Stimulated activated CD8-positive, alpha-beta memory T cell treated with anti-CD3 and anti-CD28 coated beads, Interleukin-4, amount 100 ng/mL, for 4 hours (primary cell): ENCODE results near the gene TXNIP.

ENCODE experiments used
- DNase-seq, 2 donors: peaks; one replicate each; pipeline ENCODE4 v3.0.0-alpha.2; 2020; ENCODE audit warnings: low read depth in 2 of 2, low spot score in 1 of 2

The TXNIP gene

DNA sequence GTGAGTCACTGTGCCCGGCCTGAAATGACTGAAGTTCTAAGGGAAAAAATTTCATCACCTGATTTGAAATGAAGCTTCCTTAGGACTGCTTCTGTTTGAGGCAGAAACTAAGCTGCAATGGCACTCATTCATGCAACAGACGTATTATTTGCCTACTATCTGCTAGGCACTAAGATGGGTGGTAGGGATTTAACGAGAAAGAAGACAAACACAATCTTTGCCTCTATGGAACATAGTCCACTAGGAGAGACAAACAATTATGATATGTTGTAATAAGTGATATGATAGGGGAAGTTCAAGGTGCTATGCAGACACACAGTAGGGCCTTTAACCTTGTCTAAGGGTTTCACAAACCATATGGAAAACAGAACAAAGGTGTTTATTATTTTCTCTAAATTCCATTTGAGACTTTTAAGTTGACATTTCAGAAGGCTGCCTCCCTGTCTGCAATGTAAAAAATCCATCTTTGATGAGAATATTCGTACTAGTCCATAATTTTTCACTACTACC is 49.8 kb downstream of the TXNIP start:
- DNase-seq: no peak

DNA sequence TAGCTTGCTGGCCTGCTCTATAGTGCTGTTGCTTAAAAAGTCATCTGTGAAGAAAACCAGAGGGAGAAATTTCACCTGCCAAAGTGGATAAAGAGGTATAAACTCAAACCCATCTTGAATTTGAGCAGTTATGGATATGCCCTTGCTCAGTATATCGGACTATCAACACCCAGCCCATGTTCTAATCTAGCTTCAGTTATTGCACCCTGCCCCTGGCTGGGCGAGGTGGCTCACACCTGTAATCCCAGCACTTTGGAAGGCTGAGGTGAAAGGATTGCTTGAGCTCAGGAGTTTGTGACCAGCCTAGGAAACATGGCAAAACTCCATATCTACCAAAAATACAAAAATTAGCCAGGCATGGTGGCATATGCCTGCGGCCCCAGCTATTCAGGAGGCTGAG is 51.8 kb downstream of the TXNIP start:
- no peak for DNase-seq

DNA sequence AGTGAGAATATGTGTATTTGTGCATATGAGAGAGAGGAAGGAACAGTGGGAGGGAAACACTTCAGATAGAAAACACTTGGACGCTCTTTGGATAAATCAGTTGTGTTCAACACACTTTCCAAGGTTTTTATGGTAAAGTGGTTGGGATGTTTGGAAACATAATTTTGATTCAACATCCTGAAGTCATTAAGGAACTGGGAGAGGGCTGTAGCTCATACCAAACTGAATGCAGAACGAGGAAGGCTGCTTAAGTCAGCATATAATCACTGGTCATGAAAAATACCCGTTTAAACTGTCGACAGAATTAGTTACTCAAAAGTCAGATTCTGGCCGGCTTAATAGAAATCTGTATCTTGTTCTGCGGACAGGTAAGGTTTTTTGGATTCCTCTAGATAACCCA is 53.5 kb downstream of the TXNIP start:
- DNase-seq: no peak
